Measurements from ENCODE around the gene PLXNA1. TPM values are rescaled to one million over a fixed set of nuclear protein-coding genes. Genes with fewer than 3 reads are reported as not detected.

The PLXNA1 gene
- total RNA-seq, 2 donors from 2014 or later, result 2.1 to 7.6 TPM

- ATAC-seq (no peak), DNase-seq (ENCODE audit: low spot score in 2 of 2) (no peak)
- no peak overlapping the region for H3K27ac Mint-ChIP-seq
- H3K36me3 Mint-ChIP-seq, result no peaks in the 10 kb centered on the region
- no peaks in the 10 kb centered on the region for H3K9me3 Mint-ChIP-seq
Measured at GRCh38 chr3:127001486-127002194, 18.7 kb downstream of the PLXNA1 start.

GRCh38 chr3:127002195-127003174 is 19.6 kb downstream of the PLXNA1 start:
- no peaks in the 10 kb centered on the region for H3K9me3 Mint-ChIP-seq
- ATAC-seq (no peak), DNase-seq (ENCODE audit: low spot score in 2 of 2) (no peak)
- H3K36me3 Mint-ChIP-seq, result no peaks in the 10 kb centered on the region
- H3K27ac Mint-ChIP-seq, result no peak overlapping the region

- Mint-ChIP-seq H3K36me3 (no peaks in the 10 kb centered on the region), H3K27ac (no peak overlapping the region), H3K9me3 (no peaks in the 10 kb centered on the region)
- DNase-seq (ENCODE audit: low spot score in 2 of 2), result no peak
- ATAC-seq, result no peak
Measured at GRCh38 chr3:127003175-127003555, 20.2 kb downstream of the PLXNA1 start.

- no peaks in the 10 kb centered on the region for H3K36me3 Mint-ChIP-seq
- no peak for ATAC-seq
- no peak for DNase-seq (ENCODE audit: low spot score in 2 of 2)
- no peaks in the 10 kb centered on the region for H3K9me3 Mint-ChIP-seq
- no peak overlapping the region for H3K27ac Mint-ChIP-seq
Measured at GRCh38 chr3:127003601-127004280, 20.8 kb downstream of the PLXNA1 start.

- no peak for DNase-seq (ENCODE audit: low spot score in 2 of 2)
- Mint-ChIP-seq H3K27ac (no peak overlapping the region), H3K9me3 (no peaks in the 10 kb centered on the region), H3K36me3 (no peaks in the 10 kb centered on the region)
- ATAC-seq, result no peak
Measured at GRCh38 chr3:127004641-127005397, 21.9 kb downstream of the PLXNA1 start.

- H3K27ac Mint-ChIP-seq, result peak overlapping the region in 1 of 2 donors; percentile 44
Measured at GRCh38 chr3:127005864-127006500, 23.1 kb downstream of the PLXNA1 start.

GRCh38 chr3:127006781-127007436 is 24.0 kb downstream of the PLXNA1 start:
- no peaks in the 10 kb centered on the region for H3K9me3 Mint-ChIP-seq
- no peak for ATAC-seq

More at GRCh38 chr3:127005864-127006500, 23.1 kb downstream of the PLXNA1 start:
- Mint-ChIP-seq H3K9me3 (no peaks in the 10 kb centered on the region), H3K36me3 (no peaks in the 10 kb centered on the region)
- DNase-seq (ENCODE audit: low spot score in 2 of 2) (no peak), ATAC-seq (no peak)

GRCh38 chr3:127008236-127008635 is 25.3 kb downstream of the PLXNA1 start:
- no peaks in the 10 kb centered on the region for H3K9me3 Mint-ChIP-seq
- ATAC-seq (no peak), DNase-seq (ENCODE audit: low spot score in 2 of 2) (no peak)
- H3K27ac Mint-ChIP-seq, result no peak overlapping the region
- H3K36me3 Mint-ChIP-seq, result no peaks in the 10 kb centered on the region

More at GRCh38 chr3:127006781-127007436, 24.0 kb downstream of the PLXNA1 start:
- DNase-seq (ENCODE audit: low spot score in 2 of 2), result no peak
- no peak overlapping the region for H3K27ac Mint-ChIP-seq
- no peaks in the 10 kb centered on the region for H3K36me3 Mint-ChIP-seq

- no peak for ATAC-seq
- H3K27ac Mint-ChIP-seq, result no peak overlapping the region
- no peaks in the 10 kb centered on the region for H3K9me3 Mint-ChIP-seq
- no peak for DNase-seq (ENCODE audit: low spot score in 2 of 2)
- no peaks in the 10 kb centered on the region for H3K36me3 Mint-ChIP-seq
Measured at GRCh38 chr3:127009531-127009930, 26.6 kb downstream of the PLXNA1 start.

GRCh38 chr3:127011270-127011992 is 28.5 kb downstream of the PLXNA1 start:
- ATAC-seq (no peak), DNase-seq (ENCODE audit: low spot score in 2 of 2) (no peak)
- H3K27ac Mint-ChIP-seq, result no peak overlapping the region
- H3K9me3 Mint-ChIP-seq, result no peaks in the 10 kb centered on the region
- H3K36me3 Mint-ChIP-seq, result peaks cover 0 to 5% of the 10 kb centered on the region in 2 donors

- Mint-ChIP-seq H3K36me3 (peaks cover 0 to 5% of the 10 kb centered on the region in 2 donors), H3K27ac (no peak overlapping the region), H3K9me3 (no peaks in the 10 kb centered on the region)
- ATAC-seq (no peak), DNase-seq (ENCODE audit: low spot score in 2 of 2) (no peak)
Measured at GRCh38 chr3:127012091-127012490, 29.2 kb downstream of the PLXNA1 start.

GRCh38 chr3:127013181-127013580 is 30.3 kb downstream of the PLXNA1 start:
- H3K36me3 Mint-ChIP-seq, result peaks cover 0 to 5% of the 10 kb centered on the region in 2 donors
- H3K27ac Mint-ChIP-seq, result no peak overlapping the region
- DNase-seq (ENCODE audit: low spot score in 2 of 2) (no peak), ATAC-seq (no peak)
- H3K9me3 Mint-ChIP-seq, result no peaks in the 10 kb centered on the region

GRCh38 chr3:127013758-127014535 is 31.0 kb downstream of the PLXNA1 start:
- peaks cover 0 to 5% of the 10 kb centered on the region in 2 donors for H3K36me3 Mint-ChIP-seq
- ATAC-seq, result no peak
- H3K9me3 Mint-ChIP-seq, result no peaks in the 10 kb centered on the region
- H3K27ac Mint-ChIP-seq, result peak overlapping the region in 1 of 2 donors; percentile 93
- no peak for DNase-seq (ENCODE audit: low spot score in 2 of 2)

Measured in activated naive CD4-positive, alpha-beta T cell treated with anti-CD3 and anti-CD28 coated beads, Interleukin-2, amount 50 U/mL, for 72 hours (primary cell).